Fibroblast of skin of right quadriceps (primary cell): ENCODE data around the gene PWP1.

ENCODE experiments used
- DNase-seq: peaks from one replicate; pipeline ENCODE4 v3.0.0-alpha.2; 2013

Gene PWP1

GRCh38 chr12:107736914-107737313 lies 51.3 kb downstream of the PWP1 start:
- no peak for DNase-seq

- peak; percentile 86 for DNase-seq
Measured at GRCh38 chr12:107748472-107748871, 62.9 kb downstream of the PWP1 start.

- DNase-seq, result peak; percentile 64
Measured at GRCh38 chr12:107749083-107749482, 63.5 kb downstream of the PWP1 start.

- peak; percentile 88 for DNase-seq
Measured at GRCh38 chr12:107759410-107759809, 73.8 kb downstream of the PWP1 start.

GRCh38 chr12:107760207-107760808 lies 74.7 kb downstream of the PWP1 start:
- no peak for DNase-seq

- peak; percentile 94 for DNase-seq
Measured at GRCh38 chr12:107760809-107761501, 75.4 kb downstream of the PWP1 start, which contains the start of gene PRDM4. TSS of gene PRDM4 (minus strand) at chr12:107761137. CDS start at chr12:107760515, 622 bp downstream.

GRCh38 chr12:107761502-107761904 lies 75.9 kb downstream of the PWP1 start:
- no peak for DNase-seq
